C4-2B (cell line): ENCODE data around the gene FAHD1.

Experiments used
- CTCF ChIP-seq: fragments of 450-650 bp; conservative IDR thresholded peaks from 2 replicates; pipeline ENCODE4 v1.5.1; 2017; ENCODE audit warnings: mild to moderate bottlenecking
- ZFX ChIP-seq: fragments of 450-650 bp; IDR thresholded peaks from 2 replicates; pipeline ENCODE4 v1.6.1; 2017

- TF ChIP-seq CTCF (no peak), ZFX (no peak)
These were observed 36.3 kb upstream of the FAHD1 start for GRCh38 chr16:1790611-1791255.
